ENCODE data around the gene TRAPPC5. TPM values are rescaled to one million over a fixed set of nuclear protein-coding genes. Genes with fewer than 3 reads are reported as not detected.

The TRAPPC5 gene
- total and polyA plus RNA-seq, 3 donors from 2014 or later, result 194 to 226 (median 214) TPM

GRCh38 chr19:7699003-7699402 is 18.4 kb downstream of the TRAPPC5 start:
- Histone ChIP-seq H3K9me3 (no peaks in the 10 kb centered on the region), H3K4me1 (no peaks in the 10 kb centered on the region), H3K36me3 (ENCODE audit: low read depth, missing control alignments) (no peaks in the 10 kb centered on the region), H3K4me3 (no peak overlapping the region), H3K27me3 (no peaks in the 10 kb centered on the region), H3K27ac (no peak overlapping the region)
- TF ChIP-seq CTCF (IDR thresholded peaks at IDR 0.05) (no peak), POLR2A (IDR thresholded peaks at IDR 0.05) (no peak)
- 54 to 61% methylated on average over 2 of the region's 2 CpGs for WGBS, 2 donors
- no peak for DNase-seq
- intact Hi-C loops (cut with DNase I; ENCODE audit: low total_unique reads), result no loop called here

GRCh38 chr19:7699417-7700401 is 19.1 kb downstream of the TRAPPC5 start:
- WGBS, 2 donors, result 64 to 66% methylated on average over 12 to 15 of the region's 15 CpGs

GRCh38 chr19:7701049-7701653 is 20.5 kb downstream of the TRAPPC5 start:
- H3K27ac ChIP-seq, result no peak overlapping the region
- intact Hi-C loops (cut with DNase I; ENCODE audit: low total_unique reads), result no loop called here
- no peak for DNase-seq
- WGBS, 2 donors, result 86 to 90% methylated on average over 10 of the region's 12 CpGs
- no peaks in the 10 kb centered on the region for H3K9me3 ChIP-seq
- no peaks in the 10 kb centered on the region for H3K27me3 ChIP-seq
- H3K4me3 ChIP-seq, result no peak overlapping the region
- H3K36me3 ChIP-seq (ENCODE audit: low read depth, missing control alignments), result no peaks in the 10 kb centered on the region
- no peaks in the 10 kb centered on the region for H3K4me1 ChIP-seq
- TF ChIP-seq POLR2A (IDR thresholded peaks at IDR 0.05) (no peak), CTCF (IDR thresholded peaks at IDR 0.05) (no peak)

More at GRCh38 chr19:7699417-7700401, 19.1 kb downstream of the TRAPPC5 start:
- Histone ChIP-seq H3K4me1 (no peaks in the 10 kb centered on the region), H3K27me3 (no peaks in the 10 kb centered on the region), H3K27ac (no peak overlapping the region), H3K36me3 (ENCODE audit: low read depth, missing control alignments) (no peaks in the 10 kb centered on the region), H3K4me3 (no peak overlapping the region), H3K9me3 (no peaks in the 10 kb centered on the region)
- TF ChIP-seq CTCF (IDR thresholded peaks at IDR 0.05), result no peak
- TF ChIP-seq POLR2A (IDR thresholded peaks at IDR 0.05), result no peak
- intact Hi-C loops (cut with DNase I; ENCODE audit: low total_unique reads), result no loop called here
- no peak for DNase-seq

GRCh38 chr19:7701654-7702457 is 21.2 kb downstream of the TRAPPC5 start, which contains the start of gene FCER2:
Gene FCER2 (minus strand): TSS chr19:7702131. CDS start chr19:7699760, 2,371 bp downstream.
- intact Hi-C loops (cut with DNase I; ENCODE audit: low total_unique reads), result no loop called here
- Histone ChIP-seq H3K36me3 (ENCODE audit: low read depth, missing control alignments) (no peaks in the 10 kb centered on the region), H3K4me1 (no peaks in the 10 kb centered on the region), H3K9me3 (no peaks in the 10 kb centered on the region), H3K27me3 (no peaks in the 10 kb centered on the region), H3K4me3 (no peak within 1 kb of the TSS), H3K27ac (no peak within 1 kb of the TSS)
- no peak for DNase-seq
- TF ChIP-seq CTCF (IDR thresholded peaks at IDR 0.05), result no peak
- TF ChIP-seq POLR2A (IDR thresholded peaks at IDR 0.05), result no peak
- 54 to 62% methylated on average over 18 to 20 of the region's 20 CpGs for WGBS, 2 donors
